WTC11 (cell line): Measurements from ENCODE around the gene CDK7. TPM values are rescaled to one million over a fixed set of nuclear protein-coding genes. Genes with fewer than 3 reads are reported as not detected.
A peak's percentile ranks its signal among the peaks of the same experiment; 100 is the strongest.

ENCODE experiments used
- ELF4 ChIP-seq: sonication (generic); formaldehyde crosslinking; IDR thresholded peaks from 2 replicates; pipeline ENCODE4 v1.8.1; 2022; ENCODE audit warnings: low read depth, mild to moderate bottlenecking, moderate library complexity, missing genetic modification reagents
- EMX1 ChIP-seq: fragments of 250-450 bp; sonication (Bioruptor Pico); IDR thresholded peaks from 2 replicates; pipeline ENCODE4 v1.8.0; 2021; ENCODE audit warnings: mild to moderate bottlenecking
- FOXJ3 ChIP-seq: sonication (generic); formaldehyde crosslinking; IDR thresholded peaks from 2 replicates; pipeline ENCODE4 v1.9.0; 2021; ENCODE audit warnings: missing genetic modification reagents, mild to moderate bottlenecking, borderline replicate concordance
- GRHL2 ChIP-seq: fragments of 250-450 bp; sonication (Bioruptor Pico); IDR thresholded peaks from 2 replicates; pipeline ENCODE4 v1.8.0; 2022; ENCODE audit warnings: mild to moderate bottlenecking, moderate library complexity; ENCODE audit not compliant: insufficient replicate concordance, severe bottlenecking
- GTF2I ChIP-seq: fragments of 250-450 bp; sonication (Bioruptor Pico); conservative IDR thresholded peaks from 2 replicates; pipeline ENCODE4 v1.4.0; 2021; ENCODE audit warnings: mild to moderate bottlenecking
- IRF2 ChIP-seq: sonication (generic); formaldehyde crosslinking; IDR thresholded peaks from 2 replicates; pipeline ENCODE4 v1.8.0; 2022; ENCODE audit warnings: low read depth, missing genetic modification reagents, borderline replicate concordance
- JUN ChIP-seq: sonication (generic); formaldehyde crosslinking; IDR thresholded peaks from 2 replicates; pipeline ENCODE4 v1.8.0; 2023; ENCODE audit warnings: mild to moderate bottlenecking, missing genetic modification reagents
- NR3C1 ChIP-seq: sonication (generic); formaldehyde crosslinking; conservative IDR thresholded peaks from 2 replicates; pipeline ENCODE4 v1.8.1; 2023; ENCODE audit warnings: low read depth, mild to moderate bottlenecking, missing genetic modification reagents
- RELA ChIP-seq: sonication (generic); formaldehyde crosslinking; IDR thresholded peaks from 2 replicates; pipeline ENCODE4 v1.8.1; 2022; ENCODE audit warnings: missing genetic modification reagents, mild to moderate bottlenecking, borderline replicate concordance
- RORB ChIP-seq: fragments of 250-450 bp; sonication (Bioruptor Pico); IDR thresholded peaks from 2 replicates; pipeline ENCODE4 v1.9.0; 2021; ENCODE audit warnings: mild to moderate bottlenecking
- SMAD3 ChIP-seq: sonication (generic); formaldehyde crosslinking; IDR thresholded peaks from 2 replicates; pipeline ENCODE4 v1.8.0; 2022; ENCODE audit warnings: missing genetic modification reagents, mild to moderate bottlenecking, borderline replicate concordance
- SOX15 ChIP-seq: fragments of 250-450 bp; sonication (Bioruptor Pico); IDR thresholded peaks from 2 replicates; pipeline ENCODE4 v1.9.0; 2021; ENCODE audit warnings: mild to moderate bottlenecking
- TEAD4 ChIP-seq: sonication (generic); formaldehyde crosslinking; IDR thresholded peaks from 2 replicates; pipeline ENCODE4 v1.8.0; 2022; ENCODE audit warnings: mild to moderate bottlenecking, missing genetic modification reagents
- TP53 ChIP-seq: sonication (generic); formaldehyde crosslinking; IDR thresholded peaks from 2 replicates; pipeline ENCODE4 v1.8.1; 2023; ENCODE audit warnings: mild to moderate bottlenecking, missing genetic modification reagents
- ZBTB43 ChIP-seq: sonication (generic); formaldehyde crosslinking; IDR thresholded peaks from 2 replicates; pipeline ENCODE4 v1.8.1; 2023; ENCODE audit warnings: mild to moderate bottlenecking, missing genetic modification reagents
- ZNF121 ChIP-seq: sonication (generic); formaldehyde crosslinking; IDR thresholded peaks from 2 replicates; pipeline ENCODE4 v1.8.0; 2023; ENCODE audit warnings: missing genetic modification reagents
- ZNF138 ChIP-seq: sonication (generic); formaldehyde crosslinking; conservative IDR thresholded peaks from 2 replicates; pipeline ENCODE4 v1.8.1; 2022; ENCODE audit warnings: mild to moderate bottlenecking, moderate library complexity, missing genetic modification reagents
- ZNF219 ChIP-seq: sonication (generic); formaldehyde crosslinking; IDR thresholded peaks from 2 replicates; pipeline ENCODE4 v1.8.0; 2023; ENCODE audit warnings: missing genetic modification reagents, mild to moderate bottlenecking, borderline replicate concordance
- ZNF232 ChIP-seq: sonication (generic); formaldehyde crosslinking; IDR thresholded peaks from 2 replicates; pipeline ENCODE4 v1.8.0; 2022; ENCODE audit warnings: mild to moderate bottlenecking, missing genetic modification reagents
- ZNF317 ChIP-seq: sonication (generic); formaldehyde crosslinking; IDR thresholded peaks from 2 replicates; pipeline ENCODE4 v1.8.1; 2023; ENCODE audit warnings: low read depth, mild to moderate bottlenecking, moderate library complexity, missing genetic modification reagents, borderline replicate concordance
- total RNA-seq: library from RNA; stranded (reverse); gene quantifications from 3 replicates; pipeline ENCODE4 v1.2.3, GENCODE V29; 2021
- TF ChIP-seq, protein P1 (sequence below): sonication (generic); formaldehyde crosslinking; IDR thresholded peaks from 2 replicates; pipeline ENCODE4 v1.8.1; 2023; ENCODE audit warnings: mild to moderate bottlenecking, missing genetic modification reagents
- TF ChIP-seq, protein P2 (sequence below): sonication (generic); formaldehyde crosslinking; IDR thresholded peaks from 2 replicates; pipeline ENCODE4 v1.8.1; 2022; ENCODE audit warnings: low read depth, missing genetic modification reagents, borderline replicate concordance
- TF ChIP-seq, protein P3 (sequence below): fragments of 200-600 bp; IDR thresholded peaks from 2 replicates; pipeline ENCODE4 v1.8.0; 2022; ENCODE audit warnings: antibody characterized with exemption
- TF ChIP-seq, protein P4 (sequence below): fragments of 250-450 bp; sonication (Bioruptor Pico); conservative IDR thresholded peaks from 2 replicates; pipeline ENCODE4 v1.9.0; 2021; ENCODE audit warnings: mild to moderate bottlenecking
- TF ChIP-seq, protein P5 (sequence below): sonication (generic); formaldehyde crosslinking; IDR thresholded peaks from 2 replicates; pipeline ENCODE4 v1.8.0; 2023; ENCODE audit warnings: missing genetic modification reagents, mild to moderate bottlenecking, borderline replicate concordance

Gene CDK7
- total RNA-seq, 1 experiment from 2014 or later = 62.7 TPM

GRCh38 chr5:69217548-69218526, 16.8 kb upstream of the CDK7 start (continued):
- TF ChIP-seq, protein P1, sequence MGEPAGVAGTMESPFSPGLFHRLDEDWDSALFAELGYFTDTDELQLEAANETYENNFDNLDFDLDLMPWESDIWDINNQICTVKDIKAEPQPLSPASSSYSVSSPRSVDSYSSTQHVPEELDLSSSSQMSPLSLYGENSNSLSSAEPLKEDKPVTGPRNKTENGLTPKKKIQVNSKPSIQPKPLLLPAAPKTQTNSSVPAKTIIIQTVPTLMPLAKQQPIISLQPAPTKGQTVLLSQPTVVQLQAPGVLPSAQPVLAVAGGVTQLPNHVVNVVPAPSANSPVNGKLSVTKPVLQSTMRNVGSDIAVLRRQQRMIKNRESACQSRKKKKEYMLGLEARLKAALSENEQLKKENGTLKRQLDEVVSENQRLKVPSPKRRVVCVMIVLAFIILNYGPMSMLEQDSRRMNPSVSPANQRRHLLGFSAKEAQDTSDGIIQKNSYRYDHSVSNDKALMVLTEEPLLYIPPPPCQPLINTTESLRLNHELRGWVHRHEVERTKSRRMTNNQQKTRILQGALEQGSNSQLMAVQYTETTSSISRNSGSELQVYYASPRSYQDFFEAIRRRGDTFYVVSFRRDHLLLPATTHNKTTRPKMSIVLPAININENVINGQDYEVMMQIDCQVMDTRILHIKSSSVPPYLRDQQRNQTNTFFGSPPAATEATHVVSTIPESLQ (CRISPR knock-in tag) = no peak
- TF ChIP-seq TP53 (CRISPR knock-in tag) (no peak), ZNF138 (CRISPR knock-in tag) (no peak), SMAD3 (peak; percentile 39; the same call in 1 of the 2 replicates), JUN (no peak; the same call in 1 of the 2 replicates), NR3C1 (CRISPR knock-in tag) (no peak), ZNF317 (CRISPR knock-in tag) (no peak), FOXJ3 (CRISPR knock-in tag) (no peak), SOX15 (no peak), EMX1 (CRISPR knock-in tag) (no peak; the same call in 1 of the 2 replicates), GTF2I (CRISPR knock-in tag) (no peak), ZNF219 (CRISPR knock-in tag) (no peak), RORB (no peak), ELF4 (CRISPR knock-in tag) (no peak), ZNF232 (CRISPR knock-in tag) (0 out of 2 replicates have a peak, but pooled peaks have one; percentile 45), TEAD4 (no peak), RELA (CRISPR knock-in tag) (no peak), ZBTB43 (CRISPR knock-in tag) (no peak), ZNF121 (CRISPR knock-in tag) (0 out of 2 replicates have a peak, but pooled peaks have one; percentile 57), IRF2 (CRISPR knock-in tag) (no peak; the same call in 1 of the 2 replicates), GRHL2 (CRISPR knock-in tag) (no peak)
- TF ChIP-seq, protein P2, sequence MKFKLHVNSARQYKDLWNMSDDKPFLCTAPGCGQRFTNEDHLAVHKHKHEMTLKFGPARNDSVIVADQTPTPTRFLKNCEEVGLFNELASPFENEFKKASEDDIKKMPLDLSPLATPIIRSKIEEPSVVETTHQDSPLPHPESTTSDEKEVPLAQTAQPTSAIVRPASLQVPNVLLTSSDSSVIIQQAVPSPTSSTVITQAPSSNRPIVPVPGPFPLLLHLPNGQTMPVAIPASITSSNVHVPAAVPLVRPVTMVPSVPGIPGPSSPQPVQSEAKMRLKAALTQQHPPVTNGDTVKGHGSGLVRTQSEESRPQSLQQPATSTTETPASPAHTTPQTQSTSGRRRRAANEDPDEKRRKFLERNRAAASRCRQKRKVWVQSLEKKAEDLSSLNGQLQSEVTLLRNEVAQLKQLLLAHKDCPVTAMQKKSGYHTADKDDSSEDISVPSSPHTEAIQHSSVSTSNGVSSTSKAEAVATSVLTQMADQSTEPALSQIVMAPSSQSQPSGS = no peak
- TF ChIP-seq, protein P3, sequence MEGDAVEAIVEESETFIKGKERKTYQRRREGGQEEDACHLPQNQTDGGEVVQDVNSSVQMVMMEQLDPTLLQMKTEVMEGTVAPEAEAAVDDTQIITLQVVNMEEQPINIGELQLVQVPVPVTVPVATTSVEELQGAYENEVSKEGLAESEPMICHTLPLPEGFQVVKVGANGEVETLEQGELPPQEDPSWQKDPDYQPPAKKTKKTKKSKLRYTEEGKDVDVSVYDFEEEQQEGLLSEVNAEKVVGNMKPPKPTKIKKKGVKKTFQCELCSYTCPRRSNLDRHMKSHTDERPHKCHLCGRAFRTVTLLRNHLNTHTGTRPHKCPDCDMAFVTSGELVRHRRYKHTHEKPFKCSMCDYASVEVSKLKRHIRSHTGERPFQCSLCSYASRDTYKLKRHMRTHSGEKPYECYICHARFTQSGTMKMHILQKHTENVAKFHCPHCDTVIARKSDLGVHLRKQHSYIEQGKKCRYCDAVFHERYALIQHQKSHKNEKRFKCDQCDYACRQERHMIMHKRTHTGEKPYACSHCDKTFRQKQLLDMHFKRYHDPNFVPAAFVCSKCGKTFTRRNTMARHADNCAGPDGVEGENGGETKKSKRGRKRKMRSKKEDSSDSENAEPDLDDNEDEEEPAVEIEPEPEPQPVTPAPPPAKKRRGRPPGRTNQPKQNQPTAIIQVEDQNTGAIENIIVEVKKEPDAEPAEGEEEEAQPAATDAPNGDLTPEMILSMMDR = no peak
- TF ChIP-seq, protein P4, sequence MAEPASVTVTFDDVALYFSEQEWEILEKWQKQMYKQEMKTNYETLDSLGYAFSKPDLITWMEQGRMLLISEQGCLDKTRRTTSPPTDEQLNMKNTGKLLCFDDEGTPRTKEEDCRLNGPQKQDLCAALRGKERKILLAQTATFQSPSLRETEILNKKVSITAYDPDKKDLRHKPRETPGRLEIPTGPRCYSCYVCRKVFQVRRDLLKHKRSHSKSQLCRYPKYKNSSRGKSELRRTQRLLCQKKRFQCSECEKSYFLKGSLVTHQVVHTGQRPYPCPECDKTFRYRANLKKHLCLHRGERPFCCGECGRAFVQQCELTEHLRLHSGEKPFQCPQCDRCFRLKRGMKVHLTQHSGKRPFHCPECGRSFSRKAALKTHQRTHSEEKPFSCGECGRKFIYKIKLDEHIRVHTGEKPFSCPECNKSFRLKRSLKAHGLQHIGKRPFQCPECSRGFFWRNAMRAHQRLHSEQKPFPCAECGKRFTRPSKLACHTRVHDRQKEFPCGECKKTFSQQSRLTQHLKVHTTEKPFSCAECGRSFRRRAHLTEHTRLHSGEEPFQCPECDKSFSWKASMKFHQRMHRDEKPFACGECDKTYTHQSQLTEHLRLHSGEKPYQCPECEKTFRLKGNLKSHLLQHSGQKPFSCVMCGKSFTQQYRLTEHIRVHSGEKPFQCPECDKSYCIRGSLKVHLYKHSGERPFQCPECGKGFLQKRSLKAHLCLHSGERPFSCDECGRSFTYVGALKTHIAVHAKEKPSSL (CRISPR knock-in tag) = no peak
- TF ChIP-seq, protein P5, sequence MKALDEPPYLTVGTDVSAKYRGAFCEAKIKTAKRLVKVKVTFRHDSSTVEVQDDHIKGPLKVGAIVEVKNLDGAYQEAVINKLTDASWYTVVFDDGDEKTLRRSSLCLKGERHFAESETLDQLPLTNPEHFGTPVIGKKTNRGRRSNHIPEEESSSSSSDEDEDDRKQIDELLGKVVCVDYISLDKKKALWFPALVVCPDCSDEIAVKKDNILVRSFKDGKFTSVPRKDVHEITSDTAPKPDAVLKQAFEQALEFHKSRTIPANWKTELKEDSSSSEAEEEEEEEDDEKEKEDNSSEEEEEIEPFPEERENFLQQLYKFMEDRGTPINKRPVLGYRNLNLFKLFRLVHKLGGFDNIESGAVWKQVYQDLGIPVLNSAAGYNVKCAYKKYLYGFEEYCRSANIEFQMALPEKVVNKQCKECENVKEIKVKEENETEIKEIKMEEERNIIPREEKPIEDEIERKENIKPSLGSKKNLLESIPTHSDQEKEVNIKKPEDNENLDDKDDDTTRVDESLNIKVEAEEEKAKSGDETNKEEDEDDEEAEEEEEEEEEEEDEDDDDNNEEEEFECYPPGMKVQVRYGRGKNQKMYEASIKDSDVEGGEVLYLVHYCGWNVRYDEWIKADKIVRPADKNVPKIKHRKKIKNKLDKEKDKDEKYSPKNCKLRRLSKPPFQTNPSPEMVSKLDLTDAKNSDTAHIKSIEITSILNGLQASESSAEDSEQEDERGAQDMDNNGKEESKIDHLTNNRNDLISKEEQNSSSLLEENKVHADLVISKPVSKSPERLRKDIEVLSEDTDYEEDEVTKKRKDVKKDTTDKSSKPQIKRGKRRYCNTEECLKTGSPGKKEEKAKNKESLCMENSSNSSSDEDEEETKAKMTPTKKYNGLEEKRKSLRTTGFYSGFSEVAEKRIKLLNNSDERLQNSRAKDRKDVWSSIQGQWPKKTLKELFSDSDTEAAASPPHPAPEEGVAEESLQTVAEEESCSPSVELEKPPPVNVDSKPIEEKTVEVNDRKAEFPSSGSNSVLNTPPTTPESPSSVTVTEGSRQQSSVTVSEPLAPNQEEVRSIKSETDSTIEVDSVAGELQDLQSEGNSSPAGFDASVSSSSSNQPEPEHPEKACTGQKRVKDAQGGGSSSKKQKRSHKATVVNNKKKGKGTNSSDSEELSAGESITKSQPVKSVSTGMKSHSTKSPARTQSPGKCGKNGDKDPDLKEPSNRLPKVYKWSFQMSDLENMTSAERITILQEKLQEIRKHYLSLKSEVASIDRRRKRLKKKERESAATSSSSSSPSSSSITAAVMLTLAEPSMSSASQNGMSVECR (CRISPR knock-in tag) = 0 out of 2 replicates have a peak, but pooled peaks have one; percentile 86
